ENCODE measurements around the gene PRELID2. TPM values are rescaled to one million over a fixed set of nuclear protein-coding genes. Genes with fewer than 3 reads are reported as not detected.

The PRELID2 gene
- total RNA-seq, 2 donors from 2014 or later, result 13.9 to 37.6 TPM

DNA sequence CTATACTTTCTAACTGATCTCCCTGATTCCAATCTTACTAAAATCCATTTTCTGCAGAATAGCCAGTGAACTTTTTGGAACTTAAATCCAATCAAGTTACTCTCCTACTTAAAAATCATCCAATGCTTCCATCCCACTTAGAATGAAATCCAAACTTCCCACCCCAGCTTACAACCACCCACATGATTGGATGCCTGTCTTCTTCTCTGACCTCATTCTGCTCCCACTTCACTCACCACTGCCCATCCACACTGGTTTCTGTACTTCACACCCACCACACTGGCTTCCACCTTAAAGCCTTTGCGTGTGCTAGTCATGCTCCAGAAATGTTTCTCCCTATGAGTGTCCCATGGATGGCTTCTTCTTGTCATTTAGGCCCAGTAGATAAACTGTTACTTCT, 119.7 kb downstream of the PRELID2 start:
- H3K9me3 ChIP-seq, result no peaks in the 10 kb centered on the region

DNA sequence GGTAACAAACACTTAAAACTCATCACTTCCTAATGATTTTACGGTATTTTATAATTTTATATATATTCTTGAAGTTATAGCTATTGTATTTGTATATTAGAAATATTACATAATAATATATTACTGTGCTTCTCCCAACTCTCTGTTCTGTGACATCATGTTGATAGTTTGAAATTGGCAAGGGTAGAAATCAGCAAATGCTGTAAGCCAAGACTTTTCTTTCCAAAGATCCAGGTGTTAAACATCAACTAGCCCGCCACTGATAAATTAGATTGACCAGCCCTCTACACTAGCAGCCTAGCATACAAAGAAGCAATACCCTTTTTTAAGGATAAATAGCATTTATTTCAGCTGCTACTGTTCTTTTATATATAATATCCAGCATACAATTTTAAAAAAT, 122.9 kb downstream of the PRELID2 start:
- Histone ChIP-seq H3K27ac (no peak overlapping the region), H3K4me1 (no peaks in the 10 kb centered on the region), H3K4me3 (no peak overlapping the region), H3K36me3 (no peaks in the 10 kb centered on the region), H3K27me3 (no peaks in the 10 kb centered on the region), H3K9me3 (no peaks in the 10 kb centered on the region)
- no peak for DNase-seq (ENCODE audit: low spot score)
- TF ChIP-seq, protein P1, sequence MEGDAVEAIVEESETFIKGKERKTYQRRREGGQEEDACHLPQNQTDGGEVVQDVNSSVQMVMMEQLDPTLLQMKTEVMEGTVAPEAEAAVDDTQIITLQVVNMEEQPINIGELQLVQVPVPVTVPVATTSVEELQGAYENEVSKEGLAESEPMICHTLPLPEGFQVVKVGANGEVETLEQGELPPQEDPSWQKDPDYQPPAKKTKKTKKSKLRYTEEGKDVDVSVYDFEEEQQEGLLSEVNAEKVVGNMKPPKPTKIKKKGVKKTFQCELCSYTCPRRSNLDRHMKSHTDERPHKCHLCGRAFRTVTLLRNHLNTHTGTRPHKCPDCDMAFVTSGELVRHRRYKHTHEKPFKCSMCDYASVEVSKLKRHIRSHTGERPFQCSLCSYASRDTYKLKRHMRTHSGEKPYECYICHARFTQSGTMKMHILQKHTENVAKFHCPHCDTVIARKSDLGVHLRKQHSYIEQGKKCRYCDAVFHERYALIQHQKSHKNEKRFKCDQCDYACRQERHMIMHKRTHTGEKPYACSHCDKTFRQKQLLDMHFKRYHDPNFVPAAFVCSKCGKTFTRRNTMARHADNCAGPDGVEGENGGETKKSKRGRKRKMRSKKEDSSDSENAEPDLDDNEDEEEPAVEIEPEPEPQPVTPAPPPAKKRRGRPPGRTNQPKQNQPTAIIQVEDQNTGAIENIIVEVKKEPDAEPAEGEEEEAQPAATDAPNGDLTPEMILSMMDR (IDR thresholded peaks at IDR 0.05), result no peak

More for the DNA sequence above, 119.7 kb downstream of the PRELID2 start:
- no peak overlapping the region for H3K27ac ChIP-seq
- H3K36me3 ChIP-seq, result no peaks in the 10 kb centered on the region
- TF ChIP-seq, protein P1 (IDR thresholded peaks at IDR 0.05), result no peak
- H3K4me3 ChIP-seq, result no peak overlapping the region
- no peak for DNase-seq (ENCODE audit: low spot score)
- H3K4me1 ChIP-seq, result no peaks in the 10 kb centered on the region
- no peaks in the 10 kb centered on the region for H3K27me3 ChIP-seq

DNA sequence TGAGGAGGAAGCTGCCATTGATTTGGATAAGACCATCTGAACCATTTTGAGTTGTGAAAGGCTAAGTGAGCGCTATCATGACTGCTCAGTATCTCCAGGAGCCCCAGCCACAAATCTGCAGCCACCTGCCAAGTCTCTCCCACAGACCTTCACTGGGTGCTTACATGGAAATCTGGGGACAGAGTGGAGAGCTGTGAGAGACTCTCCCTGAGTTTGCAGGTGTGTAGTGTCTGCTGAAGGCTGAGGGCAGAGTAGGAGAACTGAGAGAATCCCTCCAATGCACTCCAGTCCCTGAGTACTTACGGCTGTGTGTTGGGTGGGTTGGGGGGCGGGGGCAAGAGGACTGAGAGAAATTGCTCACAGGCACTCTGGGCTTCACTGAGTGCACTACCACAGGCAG, 123.7 kb downstream of the PRELID2 start:
- Histone ChIP-seq H3K9me3 (no peaks in the 10 kb centered on the region), H3K4me1 (no peaks in the 10 kb centered on the region), H3K36me3 (no peaks in the 10 kb centered on the region), H3K27ac (no peak overlapping the region), H3K27me3 (no peaks in the 10 kb centered on the region), H3K4me3 (no peak overlapping the region)
- no peak for DNase-seq (ENCODE audit: low spot score)
- TF ChIP-seq, protein P1 (IDR thresholded peaks at IDR 0.05), result no peak

Other genes with a start within 250 kb of the PRELID2 start
- gene GRXCR2, start 37.7 kb upstream of the PRELID2 start, total RNA-seq, result 1 to 10 TPM in 1 of 2 donors, under 1 TPM in 1; 0.24 to 1.0 TPM
- gene SH3RF2, start 101.2 kb upstream of the PRELID2 start, total RNA-seq, result 100 to 1,000 TPM in 1 of 2 donors, 10 to 100 TPM in 1; 41.2 to 272 TPM

Data from right atrium auricular region (tissue), 2 donors.